ENCODE measurements around the gene SIGLEC7.

Gene SIGLEC7

DNA sequence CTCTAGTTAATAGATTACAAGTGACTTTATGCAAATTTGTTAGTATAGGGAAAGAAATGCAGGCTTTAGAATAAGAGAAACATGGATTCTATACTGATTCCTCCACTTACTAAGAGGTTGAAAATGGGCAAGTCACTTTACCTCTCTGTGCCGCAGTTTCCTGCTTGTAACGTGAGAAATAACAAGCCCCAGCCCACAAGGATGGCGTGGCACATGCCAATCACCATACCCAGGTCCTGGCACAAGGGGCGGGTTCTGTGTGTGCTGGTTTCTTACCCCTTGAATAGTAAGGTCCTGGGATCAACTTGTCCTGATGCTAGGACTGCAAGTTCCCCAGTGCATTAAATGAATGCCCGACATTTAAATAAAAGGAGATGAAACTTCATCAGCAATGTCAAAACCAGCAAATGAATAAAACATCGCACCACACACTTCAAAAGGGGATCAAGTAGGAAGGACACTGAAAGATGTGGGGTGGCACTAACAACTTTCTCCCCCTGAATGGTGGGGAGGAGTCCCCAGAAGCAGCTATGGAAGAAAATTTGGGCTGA is 25.3 kb upstream of the SIGLEC7 start:
- in situ Hi-C loops (cut with MboI; ENCODE audit: low sequenced_read_pairs), result no loop called here

DNA sequence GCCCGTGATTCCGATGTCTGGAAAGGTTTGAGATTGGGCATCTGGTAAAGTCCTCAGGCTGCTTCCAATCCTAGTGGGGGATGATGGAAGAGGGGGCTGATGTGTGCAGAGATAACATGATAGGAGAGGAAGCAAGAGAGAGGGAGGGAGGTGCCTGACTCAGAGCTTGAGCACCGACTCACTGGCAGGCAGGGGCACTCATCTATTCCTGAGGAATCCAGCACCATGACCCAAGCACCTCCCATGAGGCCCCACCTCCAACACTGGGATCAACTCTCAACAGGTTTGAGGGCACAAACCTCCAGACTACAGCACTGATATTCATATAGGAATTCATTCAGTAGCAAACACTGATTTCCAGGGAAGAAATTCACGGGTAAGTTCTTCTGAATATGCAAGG is 23.0 kb upstream of the SIGLEC7 start:
- in situ Hi-C loops (cut with MboI; ENCODE audit: low sequenced_read_pairs), result no loop called here

DNA sequence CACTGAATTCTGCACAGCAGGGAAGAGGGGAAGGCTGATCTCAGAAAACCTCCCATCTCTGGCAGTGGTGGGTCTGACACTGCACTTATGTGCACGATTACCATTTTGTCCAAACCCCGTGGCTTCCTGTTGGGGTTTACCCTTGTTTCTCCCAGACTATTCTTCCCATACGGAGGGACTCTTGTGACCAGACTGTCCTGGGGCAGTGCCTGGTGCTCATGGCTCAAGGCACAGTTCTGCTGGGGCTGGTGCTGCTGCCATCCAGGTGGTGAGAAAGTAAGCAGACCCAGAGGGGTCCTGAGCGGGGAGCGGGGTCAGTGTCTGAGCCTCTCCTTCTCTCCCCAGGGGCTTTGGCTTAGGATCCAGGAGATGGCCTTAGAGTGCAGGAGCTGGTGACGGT is 22.5 kb upstream of the SIGLEC7 start:
- in situ Hi-C loops (cut with MboI; ENCODE audit: low sequenced_read_pairs), result no loop called here

DNA sequence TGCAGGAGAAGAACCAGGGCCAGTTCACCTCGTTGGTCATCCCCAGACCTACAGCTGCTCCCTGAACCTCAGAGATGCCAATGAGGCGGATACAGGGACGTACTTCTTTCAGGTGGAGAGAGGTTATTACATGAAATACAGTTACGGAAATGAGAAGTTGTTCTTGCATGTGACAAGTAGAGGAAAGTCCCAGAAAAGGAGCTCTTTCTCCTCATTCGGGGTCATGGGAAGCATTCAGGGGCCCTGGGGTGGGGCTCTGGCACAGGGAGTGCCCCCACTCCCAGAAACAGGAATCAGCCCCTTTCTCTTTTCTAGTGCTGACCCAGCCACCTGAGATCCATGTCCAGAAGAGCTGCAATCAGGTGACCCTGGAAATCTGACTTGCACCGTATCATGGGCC is 21.9 kb upstream of the SIGLEC7 start:
- in situ Hi-C loops (cut with MboI; ENCODE audit: low sequenced_read_pairs), result no loop called here

DNA sequence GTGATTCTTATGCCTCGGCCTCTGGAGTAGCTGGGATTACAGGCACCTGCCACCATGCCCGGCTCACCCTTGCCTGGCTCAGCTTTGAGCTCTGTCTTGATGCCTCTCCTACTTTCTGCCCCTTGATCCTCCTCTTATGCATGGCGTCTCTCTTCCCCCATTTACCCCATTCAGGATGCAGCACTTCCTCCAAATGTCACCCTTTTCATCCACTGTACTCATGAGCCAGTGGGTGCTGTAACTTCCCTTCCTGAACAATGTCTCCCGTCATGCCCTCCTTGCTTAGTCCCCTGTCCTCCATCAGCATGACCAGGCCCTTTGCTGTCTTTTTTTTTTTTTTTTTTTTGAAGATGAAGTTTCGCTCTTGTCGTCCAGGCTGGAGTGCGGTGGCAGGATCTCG is 20.8 kb upstream of the SIGLEC7 start:
- in situ Hi-C loops (cut with MboI; ENCODE audit: low sequenced_read_pairs), result no loop called here

DNA sequence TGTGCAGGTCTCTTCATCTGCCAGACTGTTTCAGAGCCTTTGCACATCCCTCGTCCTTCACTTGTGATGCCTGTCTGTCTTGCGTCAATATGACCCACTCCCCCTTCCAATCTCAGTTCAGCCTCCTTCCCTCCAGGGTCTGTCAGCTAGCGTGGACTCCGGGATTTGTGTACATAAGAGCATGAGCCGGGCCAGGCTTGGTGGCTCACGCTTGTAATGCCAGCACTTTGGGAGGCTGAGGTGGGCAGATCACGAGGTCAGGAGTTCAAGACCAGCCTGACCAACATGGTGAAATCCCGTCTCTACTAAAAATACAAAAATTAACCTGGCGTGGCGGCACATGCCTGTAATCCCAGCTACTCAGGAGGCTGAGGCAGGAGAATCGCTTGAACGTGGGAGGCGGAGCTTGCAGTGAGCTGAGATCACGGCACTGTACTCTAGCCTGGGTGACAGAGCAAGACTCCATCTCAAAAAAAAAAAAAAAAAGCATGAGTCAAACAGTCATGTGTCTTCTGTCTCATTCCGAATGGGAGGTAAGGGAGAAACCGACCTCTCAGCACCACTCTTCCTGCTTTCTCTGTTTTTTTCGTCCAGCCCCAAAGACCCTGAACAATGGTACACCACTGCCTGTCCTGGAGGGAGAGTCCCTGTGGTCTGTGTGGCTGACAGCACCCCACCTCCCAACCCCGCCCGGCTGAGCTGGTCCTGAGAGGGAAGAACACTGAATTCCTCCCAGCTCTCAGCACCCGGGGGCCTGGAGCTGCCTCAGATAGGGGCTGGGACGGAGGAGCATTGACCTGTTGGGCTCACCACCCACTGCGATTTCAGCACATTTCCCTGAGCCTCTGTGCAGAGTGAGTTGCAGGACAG is 19.8 kb upstream of the SIGLEC7 start:
- in situ Hi-C loops (cut with MboI; ENCODE audit: low sequenced_read_pairs), result no loop called here

DNA sequence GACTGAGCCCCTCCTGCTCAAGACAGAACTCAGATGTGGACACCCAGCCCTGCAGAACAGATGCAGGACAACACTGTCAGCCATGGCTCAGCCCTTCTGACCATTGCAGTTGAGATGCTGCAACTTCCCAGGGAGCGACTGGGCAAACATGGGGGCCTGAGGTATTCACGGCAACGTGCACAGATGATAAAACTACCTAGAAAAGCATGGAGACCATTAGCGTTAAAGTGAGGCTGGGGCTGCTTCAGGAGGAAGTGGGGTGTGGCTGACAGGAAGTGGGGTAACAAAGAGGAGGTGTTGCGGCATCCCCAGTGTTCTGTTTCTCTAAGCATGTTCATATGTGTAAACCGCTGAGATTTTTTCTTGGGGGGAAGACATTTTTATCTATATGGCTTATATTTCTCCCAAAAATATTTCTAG is 18.7 kb upstream of the SIGLEC7 start:
- in situ Hi-C loops (cut with MboI; ENCODE audit: low sequenced_read_pairs), result no loop called here

DNA sequence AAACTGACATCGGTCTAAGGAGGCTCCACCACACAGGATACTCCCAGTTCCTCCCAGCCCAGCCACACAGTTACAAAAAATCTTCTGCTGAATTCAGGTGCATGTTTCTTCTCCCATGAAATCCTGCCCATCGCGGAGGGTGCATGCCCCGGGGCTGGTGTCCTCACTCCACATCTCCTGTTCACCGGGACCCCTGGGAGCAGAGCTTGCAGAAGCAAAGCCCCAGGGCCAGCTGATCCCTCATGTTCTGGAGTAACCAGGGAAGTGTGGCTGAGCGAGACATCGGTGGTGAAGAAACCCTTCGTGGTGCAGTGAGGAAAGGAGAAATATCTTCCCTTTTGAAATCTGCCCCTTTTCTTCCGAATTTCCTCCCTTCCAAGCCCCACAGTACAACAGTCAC is 18.3 kb upstream of the SIGLEC7 start:
- in situ Hi-C loops (cut with MboI; ENCODE audit: low sequenced_read_pairs), result no loop called here

DNA sequence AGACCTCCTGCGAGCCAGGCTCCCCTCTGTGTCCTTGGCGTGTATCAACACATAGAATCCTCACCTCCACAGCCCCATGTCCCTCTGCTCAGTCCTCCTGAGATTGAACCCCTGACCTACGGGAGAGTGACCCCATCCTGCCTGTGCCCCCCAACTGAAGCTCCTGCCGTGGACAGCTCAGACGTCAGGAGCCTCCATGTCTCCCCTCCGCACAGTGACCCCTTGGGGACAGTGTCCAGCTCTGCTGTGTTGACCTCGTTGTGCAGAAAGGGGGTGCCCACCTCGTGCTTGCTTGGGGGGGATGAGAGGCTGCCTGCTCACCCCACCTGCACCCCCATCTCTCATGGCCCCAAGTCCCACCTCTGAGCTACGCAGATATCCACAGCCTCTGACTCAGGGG is 17.9 kb upstream of the SIGLEC7 start:
- in situ Hi-C loops (cut with MboI; ENCODE audit: low sequenced_read_pairs), result no loop called here

DNA sequence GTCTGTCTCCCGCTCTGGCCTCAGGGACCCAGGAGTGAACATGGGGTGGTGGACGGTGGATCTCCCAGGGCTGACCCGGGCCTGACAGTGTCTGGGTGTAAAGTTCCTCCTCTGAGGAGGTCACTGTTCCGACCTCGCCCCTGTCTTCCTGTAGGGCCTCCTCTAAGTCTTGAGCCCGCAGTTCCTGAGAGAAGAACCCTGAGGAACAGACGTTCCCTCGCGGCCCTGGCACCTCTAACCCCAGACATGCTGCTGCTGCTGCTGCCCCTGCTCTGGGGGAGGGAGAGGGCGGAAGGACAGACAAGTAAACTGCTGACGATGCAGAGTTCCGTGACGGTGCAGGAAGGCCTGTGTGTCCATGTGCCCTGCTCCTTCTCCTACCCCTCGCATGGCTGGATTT is 17.4 kb upstream of the SIGLEC7 start, which contains the start of gene SIGLEC9:
Gene SIGLEC9 (plus strand): TSS at position 178 of the 400 bp plus-strand sequence. CDS start 69 bp downstream, at position 247.
- in situ Hi-C loops (cut with MboI; ENCODE audit: low sequenced_read_pairs), result no loop called here

DNA sequence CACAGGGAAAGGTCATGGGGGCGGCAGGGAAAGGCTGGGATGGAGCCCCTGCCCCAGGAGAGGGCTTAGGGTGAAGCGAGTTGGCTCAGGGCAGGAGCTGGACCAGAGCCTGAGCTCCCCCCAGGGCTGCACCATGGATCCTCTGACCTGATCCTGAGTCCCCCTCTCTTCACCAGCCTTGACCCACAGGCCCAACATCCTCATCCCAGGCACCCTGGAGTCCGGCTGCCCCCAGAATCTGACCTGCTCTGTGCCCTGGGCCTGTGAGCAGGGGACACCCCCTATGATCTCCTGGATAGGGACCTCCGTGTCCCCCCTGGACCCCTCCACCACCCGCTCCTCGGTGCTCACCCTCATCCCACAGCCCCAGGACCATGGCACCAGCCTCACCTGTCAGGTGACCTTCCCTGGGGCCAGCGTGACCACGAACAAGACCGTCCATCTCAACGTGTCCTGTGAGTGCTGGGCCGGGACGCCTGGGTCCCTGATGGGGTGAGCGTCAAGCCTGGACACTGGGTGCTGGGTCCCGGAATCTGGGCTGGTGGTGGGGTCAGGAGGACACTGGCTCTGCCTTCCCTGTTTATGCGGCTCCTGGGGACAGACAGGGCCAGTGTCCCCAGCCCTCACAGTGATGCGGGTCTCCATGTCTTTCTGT is 16.6 kb upstream of the SIGLEC7 start:
- in situ Hi-C loops (cut with MboI; ENCODE audit: low sequenced_read_pairs), result no loop called here

DNA sequence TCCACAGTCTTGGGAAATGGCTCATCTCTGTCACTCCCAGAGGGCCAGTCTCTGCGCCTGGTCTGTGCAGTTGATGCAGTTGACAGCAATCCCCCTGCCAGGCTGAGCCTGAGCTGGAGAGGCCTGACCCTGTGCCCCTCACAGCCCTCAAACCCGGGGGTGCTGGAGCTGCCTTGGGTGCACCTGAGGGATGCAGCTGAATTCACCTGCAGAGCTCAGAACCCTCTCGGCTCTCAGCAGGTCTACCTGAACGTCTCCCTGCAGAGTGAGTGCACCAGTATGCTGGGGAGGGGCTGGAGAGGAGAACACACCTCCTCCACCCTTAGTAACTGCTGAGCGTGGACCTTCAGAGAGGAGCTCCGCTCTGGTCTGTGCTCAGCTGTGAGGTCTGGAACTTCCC is 15.1 kb upstream of the SIGLEC7 start:
- in situ Hi-C loops (cut with MboI; ENCODE audit: low sequenced_read_pairs), result no loop called here

DNA sequence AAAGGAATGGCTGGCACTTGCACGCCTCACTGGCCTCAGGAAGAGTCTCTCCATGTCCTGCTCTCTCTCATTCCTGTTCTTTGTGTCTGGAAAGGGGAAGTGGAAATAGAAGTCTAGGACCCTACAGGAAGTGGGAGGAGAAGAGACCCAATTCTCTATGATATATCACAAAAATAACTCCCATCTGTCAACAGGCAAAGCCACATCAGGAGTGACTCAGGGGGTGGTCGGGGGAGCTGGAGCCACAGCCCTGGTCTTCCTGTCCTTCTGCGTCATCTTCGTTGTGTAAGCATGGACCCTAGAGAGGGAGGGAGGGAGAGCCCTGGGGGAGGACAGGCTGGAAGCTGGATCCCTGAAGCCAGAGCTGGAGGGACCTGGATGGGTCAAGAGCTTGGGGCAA is 14.3 kb upstream of the SIGLEC7 start:
- in situ Hi-C loops (cut with MboI; ENCODE audit: low sequenced_read_pairs), result no loop called here

DNA sequence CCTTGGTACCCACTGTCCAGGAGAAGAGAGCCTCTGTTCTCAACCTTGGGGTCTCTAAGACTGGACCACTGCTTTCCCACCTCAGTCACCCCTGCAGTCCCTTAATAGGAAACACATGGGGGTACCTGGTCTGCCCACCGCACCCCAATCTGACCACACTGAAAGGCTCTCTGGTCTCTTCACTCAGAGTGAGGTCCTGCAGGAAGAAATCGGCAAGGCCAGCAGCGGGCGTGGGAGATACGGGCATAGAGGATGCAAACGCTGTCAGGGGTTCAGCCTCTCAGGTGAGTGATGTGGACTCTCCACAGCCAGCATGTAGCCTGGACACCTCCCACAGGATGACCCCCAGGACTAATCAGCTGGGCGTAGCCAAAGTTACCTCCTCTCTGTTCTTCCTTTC is 13.9 kb upstream of the SIGLEC7 start:
- in situ Hi-C loops (cut with MboI; ENCODE audit: low sequenced_read_pairs), result no loop called here

DNA sequence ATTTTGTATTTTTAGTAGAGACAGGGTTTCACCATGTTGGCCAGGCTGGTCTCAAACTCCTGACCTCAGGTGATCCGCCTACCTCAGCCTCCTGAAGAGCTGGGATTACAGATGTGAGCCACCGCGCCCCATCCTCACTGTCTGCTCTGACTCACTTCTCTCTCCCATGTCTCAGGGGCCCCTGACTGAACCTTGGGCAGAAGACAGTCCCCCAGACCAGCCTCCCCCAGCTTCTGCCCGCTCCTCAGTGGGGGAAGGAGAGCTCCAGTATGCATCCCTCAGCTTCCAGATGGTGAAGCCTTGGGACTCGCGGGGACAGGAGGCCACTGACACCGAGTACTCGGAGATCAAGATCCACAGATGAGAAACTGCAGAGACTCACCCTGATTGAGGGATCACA is 12.4 kb upstream of the SIGLEC7 start:
- in situ Hi-C loops (cut with MboI; ENCODE audit: low sequenced_read_pairs), result no loop called here

DNA sequence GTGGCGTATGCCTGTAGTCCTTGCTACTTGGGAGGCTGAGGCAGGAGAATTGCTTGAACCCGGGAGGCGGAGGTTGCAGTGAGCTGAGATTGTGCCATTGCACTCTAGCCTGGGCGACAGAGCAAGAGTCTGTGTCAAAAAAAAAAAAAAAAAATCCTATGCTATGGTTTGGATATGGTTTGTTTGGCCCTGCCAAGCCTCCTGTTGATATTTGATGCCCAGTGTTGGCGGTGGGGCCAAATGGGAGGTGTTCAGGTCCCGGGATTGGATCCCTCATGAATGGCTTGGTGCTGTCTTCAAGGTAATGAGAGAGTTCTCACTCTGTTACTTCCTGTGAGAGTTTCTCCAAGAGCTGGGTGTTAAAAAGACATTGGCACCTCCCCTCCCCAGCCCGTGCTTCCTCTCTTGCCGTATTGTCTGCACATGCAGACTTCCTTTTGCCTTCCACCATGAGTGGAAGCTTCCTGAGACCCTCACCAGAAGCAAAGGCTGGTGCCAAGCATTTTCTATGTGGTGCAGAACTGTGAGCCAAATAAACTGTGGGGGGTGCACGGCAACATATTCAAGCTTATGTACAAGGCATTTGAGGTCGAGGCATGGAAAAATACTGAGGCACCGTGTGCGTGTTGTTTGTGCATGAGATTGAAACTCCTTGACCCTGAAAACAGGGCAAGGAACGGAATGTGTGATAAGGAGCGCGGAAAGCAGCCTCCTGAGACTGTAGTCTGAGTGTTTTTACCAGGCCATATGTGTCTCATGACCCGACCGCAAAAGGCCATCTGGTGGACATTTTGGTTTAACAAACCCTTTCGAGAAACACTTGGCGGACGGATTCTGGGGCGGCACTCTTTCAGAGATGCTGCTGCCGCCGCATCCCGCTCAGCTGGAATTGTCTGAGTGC is 10.1 kb upstream of the SIGLEC7 start:
- in situ Hi-C loops (cut with MboI; ENCODE audit: low sequenced_read_pairs), result no loop called here

DNA sequence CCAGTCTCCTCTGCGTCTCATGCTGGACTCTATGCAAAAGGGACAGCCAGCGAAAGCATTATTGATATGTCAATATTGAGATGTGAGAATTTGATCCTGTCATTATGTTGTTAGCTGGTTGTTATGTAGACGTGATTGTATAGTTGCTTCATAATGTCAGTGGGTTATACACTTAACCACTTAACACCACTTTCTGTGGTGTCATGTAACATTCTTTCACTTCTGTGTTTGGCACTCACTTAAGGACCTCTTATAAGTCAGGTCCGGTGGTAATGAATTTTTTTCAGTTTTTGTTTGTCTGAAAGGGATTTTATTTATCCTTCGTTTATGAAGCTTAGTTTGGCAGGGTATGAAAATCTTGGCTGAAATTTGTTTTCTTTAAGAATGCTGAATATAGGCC is 7.1 kb upstream of the SIGLEC7 start:
- in situ Hi-C loops (cut with MboI; ENCODE audit: low sequenced_read_pairs), result no loop called here

DNA sequence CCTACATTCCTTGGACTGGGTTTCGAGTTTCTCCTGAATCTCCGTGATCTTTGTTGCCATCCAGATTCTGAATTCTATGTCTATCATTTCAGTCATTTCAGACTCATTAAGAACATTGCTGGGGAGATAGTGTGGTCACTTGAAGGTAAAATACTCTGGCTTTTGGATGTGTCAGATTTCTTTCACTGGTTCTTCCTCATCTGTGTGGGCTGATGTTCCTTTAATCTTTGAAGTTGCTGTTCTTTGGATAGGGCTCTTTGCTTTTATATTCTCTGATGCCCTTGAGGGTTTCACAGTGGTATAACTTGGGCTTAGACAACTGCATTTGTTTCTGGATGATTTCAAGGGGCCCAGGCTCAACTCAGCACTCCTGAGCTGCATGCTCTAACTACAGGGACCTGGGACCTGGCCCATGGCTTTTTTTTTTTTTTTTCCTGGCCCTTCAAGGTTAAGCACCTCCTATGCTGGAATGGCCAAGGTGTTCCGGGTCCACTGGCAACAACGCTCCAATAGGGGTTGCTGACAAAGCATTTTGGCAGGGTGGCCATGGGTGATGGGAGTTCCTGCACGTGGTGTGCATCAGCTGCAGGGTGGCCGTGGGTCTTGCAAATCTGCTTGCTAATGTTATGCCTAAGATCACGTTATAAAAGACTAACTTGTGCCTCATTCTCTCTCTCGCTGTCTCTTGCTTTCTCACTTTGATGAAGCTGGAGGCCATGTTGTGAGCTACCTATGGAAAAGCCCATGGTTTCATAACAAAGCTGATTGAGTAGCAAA is 5.9 kb upstream of the SIGLEC7 start:
- in situ Hi-C loops (cut with MboI; ENCODE audit: low sequenced_read_pairs), result no loop called here

DNA sequence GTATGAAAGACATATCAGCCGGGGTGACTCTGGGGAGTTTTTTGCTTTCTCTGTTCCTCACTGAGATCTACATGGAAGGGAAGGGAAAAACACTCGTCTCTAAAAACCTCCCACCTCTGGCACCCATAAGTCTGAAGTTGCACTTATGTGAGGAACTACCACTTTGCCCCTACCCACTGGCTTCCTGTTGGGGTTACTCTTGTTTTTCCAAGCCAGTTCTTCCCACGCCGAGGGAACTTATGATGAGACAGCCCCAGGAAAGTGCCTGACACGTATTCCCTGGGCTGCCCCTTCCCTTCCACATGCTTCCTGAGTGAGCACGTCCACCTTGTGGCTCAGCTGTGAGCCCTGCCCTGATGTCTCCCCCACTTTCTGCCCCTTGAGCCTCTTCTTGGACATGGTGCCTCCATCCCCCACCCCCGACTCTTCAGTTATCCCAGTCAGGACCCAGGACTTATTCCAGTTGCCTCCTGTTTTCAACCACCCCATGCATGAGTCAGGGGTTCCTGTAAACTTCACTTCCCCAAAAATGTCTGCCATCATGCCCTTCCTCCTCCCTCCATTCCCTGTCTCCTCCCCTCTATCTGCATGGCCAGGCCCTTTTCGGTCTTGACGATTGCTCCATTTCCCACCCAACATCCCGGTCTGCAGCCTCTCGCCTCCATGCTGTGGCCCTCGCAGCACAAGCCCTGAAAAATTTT is 5.1 kb upstream of the SIGLEC7 start:
- in situ Hi-C loops (cut with MboI; ENCODE audit: low sequenced_read_pairs), result no loop called here

Data from hTERT RPE-1 (cell line).